Stimulated activated CD4-positive, alpha-beta T cell treated with anti-CD3 and anti-CD28 coated beads, Interleukin-4, amount 100 ng/mL, for 4 hours (primary cell): ENCODE data around the gene PRRT1.
"Not testable (repeated sequence)": the region's sequence is repeated elsewhere in the genome, so short reads cannot be mapped to it uniquely, and the experiment has no call there.

Experiments used
- DNase-seq, 2 experiments: peaks; one replicate each; pipeline ENCODE4 v3.0.0-alpha.2; 2020

The PRRT1 gene

GRCh38 chr6:32148289-32149091 lies 3.2 kb downstream of the PRRT1 start:
- DNase-seq: peak; percentile 62 to 66

- DNase-seq: no peak
Observed at GRCh38 chr6:32147401-32148132, 4.2 kb downstream of the PRRT1 start.

- DNase-seq: no peak
Observed at GRCh38 chr6:32146687-32147086, 5.1 kb downstream of the PRRT1 start.

- no peak for DNase-seq
Observed at GRCh38 chr6:32146287-32146686, 5.5 kb downstream of the PRRT1 start.

GRCh38 chr6:32144238-32144637 lies 7.5 kb downstream of the PRRT1 start:
- DNase-seq: not testable (repeated sequence)

- DNase-seq: no peak
Observed at GRCh38 chr6:32140420-32141046, 11.2 kb downstream of the PRRT1 start.

- DNase-seq: no peak
Observed at GRCh38 chr6:32139590-32139989, 12.1 kb downstream of the PRRT1 start.

- DNase-seq: no peak
Observed at GRCh38 chr6:32137454-32137853, 14.3 kb downstream of the PRRT1 start.

- no peak for DNase-seq
Observed at GRCh38 chr6:32133786-32134185, 18.0 kb downstream of the PRRT1 start.

GRCh38 chr6:32132110-32132509 lies 19.6 kb downstream of the PRRT1 start:
- DNase-seq: no peak

- no peak for DNase-seq
Observed at GRCh38 chr6:32131439-32131948, 20.2 kb downstream of the PRRT1 start.

GRCh38 chr6:32129297-32130088 lies 22.2 kb downstream of the PRRT1 start:
- no peak for DNase-seq

GRCh38 chr6:32128751-32129296 lies 22.9 kb downstream of the PRRT1 start:
- DNase-seq: no peak

- DNase-seq: peak; percentile 92 to 99
Observed at GRCh38 chr6:32127717-32128592, 23.8 kb downstream of the PRRT1 start, which contains the start of gene ATF6B. Gene ATF6B (minus strand): TSS chr6:32128246. CDS start chr6:32128207, 39 bp downstream.

- no peak for DNase-seq
Observed at GRCh38 chr6:32127409-32127716, 24.4 kb downstream of the PRRT1 start.

GRCh38 chr6:32126880-32127279 lies 24.9 kb downstream of the PRRT1 start:
- DNase-seq: no peak

- no peak for DNase-seq
Observed at GRCh38 chr6:32123681-32124080, 28.1 kb downstream of the PRRT1 start.

- no peak for DNase-seq
Observed at GRCh38 chr6:32120573-32121059, 31.1 kb downstream of the PRRT1 start.

GRCh38 chr6:32118782-32119628 lies 32.7 kb downstream of the PRRT1 start:
- DNase-seq: peak; percentile 53 to 66

GRCh38 chr6:32117461-32117860 lies 34.3 kb downstream of the PRRT1 start:
- DNase-seq: no peak
